Caki2 (cell line): ENCODE measurements around the gene MLLT10. TPM values are rescaled to one million over a fixed set of nuclear protein-coding genes. Genes with fewer than 3 reads are reported as not detected.
A peak's percentile ranks its signal among the peaks of the same experiment; 100 is the strongest.

Experiments used
- DNase-seq: peaks from one replicate; pipeline ENCODE4 v3.0.0-alpha.2; 2015; ENCODE audit warnings: low read depth
- in situ Hi-C: cut with HindIII; loops from 2 replicates; pipeline ENCODE4 v1.10.0; 2016; ENCODE audit warnings: low sequenced_read_pairs, low pct_unique_long_range_greater_than_20kb, mixed read lengths
- total RNA-seq: library from RNA; depleted of rRNA; stranded (reverse); fragments of >200 nt; shearing (Covaris generic); gene quantifications from 2 replicates; pipeline ENCODE4 v1.2.3, GENCODE V29; 2014; ENCODE audit warnings: low replicate concordance

MLLT10 gene
- total RNA-seq, 1 experiment from 2014 or later: 30.5 TPM

GRCh38 chr10:21655687-21656086 is 121.7 kb downstream of the MLLT10 start:
- in situ Hi-C loops: no loop called here
- no peak for DNase-seq

DNA sequence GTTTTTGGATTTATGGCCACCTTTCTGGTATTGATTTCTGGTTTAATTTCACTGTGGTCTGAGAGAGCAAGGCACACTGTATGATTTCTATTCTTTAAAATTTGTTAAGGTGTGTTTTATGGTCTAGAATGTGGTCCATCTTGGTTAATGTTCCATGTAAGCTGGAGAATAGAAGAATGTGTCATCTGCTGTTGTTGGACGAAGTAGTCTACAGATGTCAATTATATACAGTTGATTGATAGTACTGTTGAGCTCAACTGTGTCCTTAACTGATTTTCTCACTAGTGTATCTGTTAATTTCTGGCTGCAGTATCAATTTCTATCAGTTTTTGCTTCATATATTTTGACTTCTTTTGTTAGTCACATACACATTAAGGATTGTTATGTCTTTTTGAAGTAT is 127.1 kb downstream of the MLLT10 start:
- in situ Hi-C loops: no loop called here
- DNase-seq: no peak

DNA sequence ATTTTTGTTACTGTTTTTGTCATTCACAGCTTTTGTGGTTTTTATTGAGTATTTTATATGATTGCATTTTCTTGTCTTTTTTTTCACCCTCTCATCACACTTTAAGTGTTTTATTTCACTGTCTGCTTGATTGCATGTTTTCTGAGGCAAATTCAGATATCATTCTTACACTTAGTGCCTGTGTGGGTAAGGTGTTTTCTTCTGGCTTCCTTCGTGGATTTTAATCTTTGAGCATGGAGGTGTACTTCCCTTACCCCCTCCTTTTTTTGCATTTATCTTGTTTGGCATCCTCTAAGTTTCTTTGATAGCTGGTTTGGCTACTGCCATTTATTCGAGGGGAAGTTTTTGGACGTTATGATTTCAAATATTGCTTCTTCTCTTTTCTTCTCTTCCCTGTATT is 127.9 kb downstream of the MLLT10 start:
- in situ Hi-C loops: no loop called here
- DNase-seq: no peak

DNA sequence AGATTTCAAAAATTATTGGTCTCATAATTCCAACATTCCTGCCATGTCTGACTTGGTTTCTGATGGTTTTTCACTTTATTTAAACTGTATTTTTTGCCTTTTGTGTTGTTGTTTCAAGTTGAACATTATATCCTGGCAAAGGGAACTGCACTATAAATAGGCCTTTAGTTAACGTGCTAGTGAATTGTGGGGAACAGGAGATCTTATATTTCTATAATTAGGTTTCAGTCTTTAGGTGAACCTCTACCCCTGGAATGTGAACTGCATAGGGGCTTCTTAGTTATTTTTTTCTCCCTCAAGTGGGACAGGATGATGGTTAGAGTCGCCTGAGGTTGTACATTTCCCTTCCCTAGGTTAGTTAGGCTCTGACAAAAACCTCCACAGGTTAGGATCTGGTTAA is 128.6 kb downstream of the MLLT10 start:
- DNase-seq: no peak

GRCh38 chr10:21668831-21669230 is 134.8 kb downstream of the MLLT10 start:
- in situ Hi-C loops: no loop called here
- DNase-seq: no peak

More for the DNA sequence above, 128.6 kb downstream of the MLLT10 start:
- in situ Hi-C loops: no loop called here

DNA sequence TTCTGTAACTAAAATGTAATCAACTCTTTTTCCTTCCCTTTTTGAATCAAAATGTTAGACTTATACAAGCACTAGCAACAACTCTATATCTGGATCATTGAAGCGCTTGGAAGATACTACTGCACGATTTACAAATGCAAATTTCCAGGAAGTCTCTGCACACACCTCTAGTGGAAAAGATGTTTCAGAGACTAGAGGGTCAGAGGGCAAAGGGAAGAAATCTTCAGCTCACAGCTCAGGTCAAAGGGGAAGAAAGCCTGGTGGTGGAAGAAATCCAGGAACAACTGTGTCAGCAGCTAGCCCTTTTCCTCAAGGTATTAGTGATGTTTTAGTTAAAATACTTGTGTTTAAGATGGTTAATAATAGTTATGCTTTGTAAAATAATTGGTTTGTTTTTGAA is 136.4 kb downstream of the MLLT10 start:
- in situ Hi-C loops: no loop called here
- DNase-seq: no peak

- in situ Hi-C loops: no loop called here
- no peak for DNase-seq
Measured at GRCh38 chr10:21673668-21674067, 139.6 kb downstream of the MLLT10 start.

DNA sequence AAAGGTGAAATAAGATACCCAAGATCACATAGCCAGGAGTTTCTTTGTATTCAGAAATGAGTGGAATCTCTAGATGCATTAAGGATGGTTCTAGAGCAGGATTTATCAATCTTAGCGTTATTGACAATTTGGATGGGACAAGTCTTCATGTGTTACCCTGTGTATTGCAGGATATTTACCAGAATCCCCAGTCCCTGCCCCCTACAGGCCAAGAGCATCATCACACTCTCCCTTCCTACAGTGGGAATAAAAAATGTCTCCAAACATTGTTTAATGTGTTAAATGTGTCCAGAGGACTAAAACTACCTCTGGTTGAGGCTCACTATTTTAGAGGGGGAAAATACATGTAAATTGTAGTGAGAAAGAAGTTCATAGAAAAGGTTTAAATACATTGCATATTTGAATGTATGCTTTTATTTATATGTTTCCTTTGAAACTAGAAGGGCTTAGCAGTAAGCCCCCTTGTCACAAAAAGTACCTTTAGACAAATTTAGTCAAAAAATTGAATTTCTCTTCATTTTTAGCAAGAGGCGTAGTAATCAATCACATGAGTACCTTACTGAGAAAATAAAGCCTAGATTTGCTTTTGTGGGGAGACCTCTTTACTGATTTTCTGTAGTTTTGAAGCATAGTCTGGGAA is 141.2 kb downstream of the MLLT10 start:
- DNase-seq: peak; percentile 31
- in situ Hi-C loops: no loop called here

DNA sequence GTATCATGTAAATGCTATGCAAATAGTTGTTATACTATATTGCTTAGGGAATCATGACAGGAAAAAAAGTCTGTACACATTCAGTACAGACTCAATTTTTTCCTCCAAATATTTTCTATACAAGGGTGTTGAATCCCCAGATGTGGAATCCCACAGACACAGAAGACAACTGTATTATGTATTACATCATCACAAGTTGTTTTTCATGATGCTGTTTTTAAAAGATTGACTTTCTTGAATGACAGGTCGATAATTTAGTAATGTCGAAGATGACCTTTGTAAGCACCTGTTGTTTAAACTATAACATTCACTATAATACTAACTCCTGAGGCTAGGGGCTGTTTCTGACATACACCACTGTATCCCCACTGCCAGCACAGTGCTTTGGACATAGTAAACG is 143.5 kb downstream of the MLLT10 start:
- no peak for DNase-seq
- in situ Hi-C loops: no loop called here

DNA sequence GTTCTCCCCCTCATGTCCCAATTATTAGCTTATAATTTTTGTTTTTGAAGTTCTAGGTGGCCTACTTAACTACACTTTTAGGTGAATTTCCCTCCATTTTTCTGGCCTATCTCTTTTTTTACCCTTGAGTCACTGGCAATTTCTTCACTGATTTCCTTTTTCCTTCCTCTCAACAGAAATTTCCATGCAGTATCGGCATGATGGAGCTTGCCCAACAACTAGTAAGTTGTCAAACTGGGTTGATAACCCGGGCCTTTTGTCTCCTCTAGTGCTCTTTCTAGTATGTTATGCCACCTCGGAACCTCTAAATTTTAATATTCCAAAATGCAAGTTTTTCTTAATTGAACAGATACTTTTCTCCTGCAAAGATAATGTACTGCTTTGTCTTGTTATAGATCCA is 147.1 kb downstream of the MLLT10 start:
- in situ Hi-C loops: no loop called here
- DNase-seq: no peak

DNA sequence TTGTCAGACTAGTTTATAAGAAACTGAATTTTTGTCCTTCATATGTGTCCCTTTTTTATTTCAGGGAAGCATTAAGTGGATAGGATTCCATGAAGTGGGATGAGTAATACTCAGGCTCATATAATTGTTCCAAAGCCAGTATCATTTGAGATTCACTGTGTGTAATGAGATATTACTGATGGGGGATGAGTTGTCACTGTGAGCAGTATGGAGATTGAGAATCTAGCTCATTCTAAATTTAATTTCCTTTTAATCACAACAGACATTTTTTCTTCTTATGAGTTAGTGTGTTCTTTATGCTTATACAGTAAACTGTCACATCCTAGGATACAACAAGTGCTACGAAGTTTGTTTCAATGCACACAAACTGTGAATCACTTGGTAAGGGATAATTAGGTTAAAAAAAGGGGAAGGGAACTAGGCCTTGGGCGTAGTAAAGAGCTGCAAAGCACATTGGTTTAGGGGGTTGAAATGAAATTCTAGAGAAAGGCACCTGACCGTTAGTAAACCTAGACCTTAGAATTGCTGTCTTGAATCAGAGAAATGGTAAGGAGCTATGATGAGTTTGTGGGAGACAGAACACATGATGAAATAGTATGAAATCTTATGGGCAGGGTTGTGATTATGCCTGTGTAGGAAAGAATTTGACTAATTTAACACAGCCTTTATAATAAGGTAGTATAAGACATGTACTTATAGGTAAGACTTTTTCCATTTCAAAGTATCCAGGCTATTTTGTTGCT is 153.4 kb downstream of the MLLT10 start:
- in situ Hi-C loops: no loop called here
- no peak for DNase-seq

- no peak for DNase-seq
- in situ Hi-C loops: no loop called here
Measured at GRCh38 chr10:21688009-21688332, 153.9 kb downstream of the MLLT10 start.

GRCh38 chr10:21688870-21689269 is 154.8 kb downstream of the MLLT10 start:
- in situ Hi-C loops: no loop called here
- no peak for DNase-seq

DNA sequence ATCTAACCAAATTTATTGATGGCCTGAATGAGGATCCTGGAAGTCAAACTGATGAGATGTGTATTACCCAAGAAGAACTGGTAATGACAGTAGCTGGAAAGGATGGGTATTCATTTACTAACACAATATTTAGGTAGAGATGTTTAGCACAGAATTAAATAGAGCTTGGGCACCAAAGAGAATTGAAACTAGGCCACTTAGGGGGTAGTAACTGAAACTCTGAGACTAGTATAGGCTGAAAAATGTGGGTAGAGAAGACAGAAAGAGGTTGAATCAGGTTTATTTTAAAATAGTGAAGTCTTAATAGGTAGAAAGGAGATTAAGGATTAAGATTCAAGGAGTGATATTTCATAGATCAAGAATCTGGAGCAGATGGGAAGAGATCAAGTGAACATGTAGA is 155.8 kb downstream of the MLLT10 start:
- in situ Hi-C loops: no loop called here
- no peak for DNase-seq

DNA sequence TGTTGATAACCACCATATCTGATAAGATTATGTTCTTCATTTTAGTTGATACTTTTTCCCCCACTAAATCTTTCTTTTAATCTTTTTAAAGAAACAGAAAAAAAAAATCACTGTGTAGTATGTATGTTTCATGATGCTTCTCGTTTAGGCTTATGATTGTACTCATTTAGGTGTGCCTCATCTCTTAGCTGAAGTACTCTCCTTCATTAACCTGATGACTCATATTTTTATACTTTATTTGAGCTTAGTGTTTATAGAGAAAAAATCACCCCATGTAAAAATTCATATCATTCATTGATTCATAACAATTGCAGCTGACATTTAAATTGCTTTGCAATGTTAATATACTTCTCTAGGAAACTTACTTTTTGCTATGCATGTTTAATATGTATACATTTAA is 158.9 kb downstream of the MLLT10 start:
- in situ Hi-C loops: no loop called here
- DNase-seq: no peak

DNA sequence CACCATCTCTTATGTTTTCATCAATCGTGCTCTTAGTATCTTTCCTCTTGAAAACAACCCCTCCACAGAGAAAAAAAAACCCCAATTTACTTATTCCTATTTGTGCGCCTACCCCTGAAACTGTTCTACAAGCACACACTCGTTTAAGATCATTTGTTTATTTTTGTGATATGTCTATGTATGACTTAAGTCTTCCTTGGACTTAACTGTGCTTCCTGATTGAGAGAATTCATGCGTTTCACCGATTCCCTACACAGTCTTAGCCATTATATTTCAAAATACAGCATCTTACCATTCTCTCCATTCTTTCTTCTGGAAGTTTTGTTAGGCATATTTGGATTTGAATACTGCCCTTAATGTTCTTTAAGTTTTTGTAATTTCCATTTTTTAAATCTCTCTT is 159.4 kb downstream of the MLLT10 start:
- no peak for DNase-seq
- in situ Hi-C loops: no loop called here

DNA sequence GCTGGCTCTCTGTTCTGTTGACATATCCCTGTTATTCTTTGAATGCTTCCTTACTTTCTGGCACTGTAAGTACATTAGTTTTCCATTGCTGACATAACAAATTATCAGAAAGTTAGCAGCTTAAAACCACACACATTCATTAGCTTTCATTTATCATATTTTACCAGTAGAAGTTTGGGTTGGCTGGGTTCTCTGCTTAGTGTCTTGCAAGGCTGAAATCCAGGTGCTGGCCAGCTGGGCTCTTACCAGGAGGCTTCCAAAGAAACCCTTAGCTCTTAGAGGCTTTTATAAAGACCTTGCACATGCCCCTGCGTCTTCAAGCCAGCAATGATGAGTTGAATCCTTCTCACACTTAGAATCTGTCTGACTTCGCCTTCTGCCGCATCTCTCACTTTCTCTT is 160.6 kb downstream of the MLLT10 start:
- in situ Hi-C loops: no loop called here
- peak; percentile 17 for DNase-seq

DNA sequence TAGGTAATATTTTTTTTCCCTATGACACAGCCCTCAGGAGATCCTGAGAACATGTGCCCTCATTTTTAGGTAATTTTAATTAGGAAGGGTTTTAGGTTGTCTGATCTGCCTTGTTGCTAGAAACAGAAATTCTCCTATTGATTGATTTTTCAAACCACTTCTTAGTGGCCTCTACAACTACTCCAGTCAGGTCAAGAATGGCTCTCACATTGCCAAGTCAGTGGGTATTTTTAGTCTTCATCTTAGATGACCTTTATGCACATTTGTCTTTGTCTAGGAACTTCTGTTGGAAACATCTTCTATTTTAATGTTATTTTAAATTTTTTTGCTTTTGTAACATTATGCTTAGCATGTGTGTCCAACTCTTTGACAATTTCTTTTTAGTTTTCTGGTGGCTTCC is 162.3 kb downstream of the MLLT10 start:
- no peak for DNase-seq
- in situ Hi-C loops: no loop called here

GRCh38 chr10:21699575-21699974 is 165.5 kb downstream of the MLLT10 start:
- no peak for DNase-seq
- in situ Hi-C loops: no loop called here

GRCh38 chr10:21700474-21700873 is 166.4 kb downstream of the MLLT10 start:
- in situ Hi-C loops: no loop called here
- DNase-seq: peak; percentile 22
